GM12874 (cell line): ENCODE measurements around the gene ARHGEF4.

Source experiments
- TF ChIP-seq, protein P1 (sequence below): IDR thresholded peaks from 2 replicates; pipeline ENCODE4 v1.5.1; 2011; ENCODE audit warnings: low read depth, mild to moderate bottlenecking, control low read depth, low read length, moderate library complexity; ENCODE audit not compliant: insufficient read depth

The ARHGEF4 gene

DNA sequence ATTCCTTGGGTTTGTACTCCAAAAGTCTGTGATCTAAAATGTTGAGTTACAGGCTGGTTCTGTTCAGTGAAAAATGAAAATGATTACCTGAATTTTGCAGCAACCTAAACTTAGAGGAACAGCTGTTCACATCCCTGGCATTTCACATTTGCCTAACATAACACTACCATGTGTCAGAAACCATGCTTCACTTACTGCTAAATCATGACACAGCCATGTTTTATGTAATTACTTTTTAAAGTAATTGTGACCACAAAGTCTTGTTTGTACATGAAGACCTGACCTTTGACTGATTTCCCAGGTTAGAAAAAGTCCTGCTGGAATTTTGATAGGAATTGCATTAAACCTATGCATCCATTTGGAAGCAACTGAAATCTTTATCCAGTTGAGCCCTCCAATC is 177.4 kb downstream of the ARHGEF4 start:
- TF ChIP-seq, protein P1, sequence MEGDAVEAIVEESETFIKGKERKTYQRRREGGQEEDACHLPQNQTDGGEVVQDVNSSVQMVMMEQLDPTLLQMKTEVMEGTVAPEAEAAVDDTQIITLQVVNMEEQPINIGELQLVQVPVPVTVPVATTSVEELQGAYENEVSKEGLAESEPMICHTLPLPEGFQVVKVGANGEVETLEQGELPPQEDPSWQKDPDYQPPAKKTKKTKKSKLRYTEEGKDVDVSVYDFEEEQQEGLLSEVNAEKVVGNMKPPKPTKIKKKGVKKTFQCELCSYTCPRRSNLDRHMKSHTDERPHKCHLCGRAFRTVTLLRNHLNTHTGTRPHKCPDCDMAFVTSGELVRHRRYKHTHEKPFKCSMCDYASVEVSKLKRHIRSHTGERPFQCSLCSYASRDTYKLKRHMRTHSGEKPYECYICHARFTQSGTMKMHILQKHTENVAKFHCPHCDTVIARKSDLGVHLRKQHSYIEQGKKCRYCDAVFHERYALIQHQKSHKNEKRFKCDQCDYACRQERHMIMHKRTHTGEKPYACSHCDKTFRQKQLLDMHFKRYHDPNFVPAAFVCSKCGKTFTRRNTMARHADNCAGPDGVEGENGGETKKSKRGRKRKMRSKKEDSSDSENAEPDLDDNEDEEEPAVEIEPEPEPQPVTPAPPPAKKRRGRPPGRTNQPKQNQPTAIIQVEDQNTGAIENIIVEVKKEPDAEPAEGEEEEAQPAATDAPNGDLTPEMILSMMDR, result no peak

DNA sequence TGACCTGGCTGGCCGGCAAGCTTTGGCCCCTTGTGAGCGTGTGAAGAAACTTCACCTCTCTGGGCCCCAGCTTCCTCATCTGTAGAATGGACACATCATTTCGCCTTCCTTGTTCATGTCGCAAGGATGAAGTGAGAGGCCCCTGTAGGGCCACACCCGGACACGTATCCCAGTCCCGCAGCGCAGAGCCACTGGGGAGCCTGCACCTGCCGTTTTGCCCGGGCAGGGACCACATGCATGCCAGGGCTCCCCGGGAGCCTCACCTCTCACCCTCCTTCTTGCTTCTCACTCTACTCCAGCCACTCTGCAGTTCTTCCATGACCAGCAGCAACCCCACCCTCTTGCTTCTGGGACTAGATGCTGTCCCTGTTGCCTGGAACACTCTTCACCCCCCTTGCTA is 179.1 kb downstream of the ARHGEF4 start:
- TF ChIP-seq, protein P1, result no peak

- TF ChIP-seq, protein P1, result no peak
Observed at GRCh38 chr2:131016826-131017741, 180.4 kb downstream of the ARHGEF4 start.

GRCh38 chr2:131022731-131023130 is 186.0 kb downstream of the ARHGEF4 start:
- TF ChIP-seq, protein P1, result no peak

DNA sequence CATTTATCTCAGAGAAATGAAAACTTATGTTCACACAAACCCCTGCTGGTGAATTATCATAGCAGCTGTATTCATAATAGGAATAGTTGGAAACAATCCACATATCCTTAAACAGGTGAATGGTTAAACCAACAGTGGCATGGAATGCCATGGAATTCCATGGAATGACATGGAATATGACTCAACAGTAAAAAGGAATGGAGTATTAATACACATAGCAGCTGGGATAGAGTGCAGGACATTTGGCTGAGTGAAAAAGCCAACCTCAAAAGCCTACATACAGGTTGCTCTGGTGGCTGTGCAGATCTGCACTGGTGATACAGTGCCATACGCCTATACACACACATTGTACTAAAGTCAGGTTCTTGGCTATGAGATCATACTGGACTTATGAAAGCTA is 187.0 kb downstream of the ARHGEF4 start:
- TF ChIP-seq, protein P1, result no peak

DNA sequence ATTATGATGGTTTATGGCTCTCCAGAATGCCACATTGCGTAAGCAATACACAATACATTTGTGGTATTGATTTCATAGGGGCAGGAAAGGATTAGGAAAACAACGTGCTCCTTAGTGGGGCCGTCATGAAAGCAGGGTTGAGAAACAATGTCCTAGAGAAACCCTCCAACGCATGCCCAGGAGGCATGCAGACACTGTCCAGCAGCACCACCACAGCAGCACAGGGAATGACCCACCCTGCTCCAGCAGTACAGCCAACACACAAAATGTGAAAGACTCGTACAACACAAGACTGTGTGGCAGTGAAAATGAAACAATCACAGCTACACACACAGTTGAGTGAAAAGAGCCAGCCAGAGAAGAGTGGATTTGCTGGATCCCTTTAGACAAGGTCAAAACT is 190.2 kb downstream of the ARHGEF4 start:
- TF ChIP-seq, protein P1, result no peak

DNA sequence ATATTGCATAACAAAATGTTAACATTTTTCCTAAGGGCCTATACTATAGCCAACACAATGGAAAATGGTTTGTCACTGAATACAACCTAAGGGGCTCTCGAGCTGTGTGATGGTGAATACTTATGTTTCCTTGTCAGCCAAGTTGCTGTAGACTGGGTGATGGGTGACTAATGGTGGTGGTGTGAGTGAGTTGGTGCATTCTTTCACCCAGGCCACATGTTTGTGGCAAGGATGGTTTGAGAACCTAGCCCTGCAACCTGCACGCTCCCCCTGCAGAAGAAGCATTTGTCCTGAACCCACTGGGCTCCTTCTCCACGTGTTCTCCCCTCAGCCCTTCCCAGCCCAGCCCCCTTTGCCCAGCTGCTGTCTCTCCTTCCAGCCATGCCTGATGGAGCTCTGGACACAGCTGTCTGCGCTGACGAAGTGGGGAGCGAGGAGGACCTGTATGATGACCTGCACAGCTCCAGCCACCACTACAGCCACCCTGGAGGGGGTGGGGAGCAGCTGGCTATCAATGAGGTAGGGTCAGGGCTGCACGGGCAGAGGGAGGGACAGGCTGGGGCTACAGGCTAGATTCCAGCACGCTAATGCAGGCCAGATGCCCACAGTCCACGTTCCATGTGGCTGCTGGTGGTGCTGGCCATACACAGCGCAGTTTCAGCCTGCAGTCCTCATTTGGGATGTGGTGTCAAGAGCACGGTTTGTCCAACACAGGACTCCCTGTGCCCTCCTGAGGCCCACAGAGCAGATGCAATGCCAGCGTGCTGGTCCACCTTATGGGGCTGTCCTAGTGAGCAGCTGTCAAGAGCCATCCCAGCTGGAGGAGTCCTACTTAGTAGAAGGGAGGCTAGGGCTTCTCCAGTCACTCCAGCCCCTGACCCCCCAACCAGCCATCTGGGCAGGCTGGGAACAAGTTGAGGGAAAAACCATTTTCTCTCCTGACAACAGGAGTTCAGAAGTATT is 191.1 kb downstream of the ARHGEF4 start:
- TF ChIP-seq, protein P1, result no peak
